H1 (cell line): ENCODE results near the gene CAPZA2. TPM values are rescaled to one million over a fixed set of nuclear protein-coding genes. Genes with fewer than 3 reads are reported as not detected.

Source experiments
- CTCF ChIA-PET: fragments of 300-600 bp; sonication (Branson Sonifier 250); formaldehyde crosslinking; loops from one replicate; lab custom pipeline; 2021; ENCODE audit not compliant: partially characterized antibody; lab: Charles Lee
- POLR2A ChIA-PET: fragments of 300-600 bp; sonication (Branson Sonifier 250); formaldehyde crosslinking; loops from one replicate; lab custom pipeline; 2021; ENCODE audit warnings: inconsistent platforms; ENCODE audit not compliant: partially characterized antibody; lab: Charles Lee
- DNase-seq, 2 experiments: peaks; one replicate each; pipeline versions ENCODE4 v3.0.0 to v3.0.0-alpha.2; 2010 to 2022; ENCODE audit warnings: low spot score in 2 of 2, low read depth in 1 of 2, mixed read lengths in 1 of 2
- FAIRE-seq: peaks from 2 replicates; lab custom pipeline; 2011; peaks lifted over from hg19 to GRCh38; lab: Jason Lieb, UNC
- H2AFZ ChIP-seq: 2 replicates; pipeline ENCODE4 v1.8.1; 2012; ENCODE audit warnings: low read length, inconsistent platforms
- H2AK5ac ChIP-seq: 2 replicates; pipeline ENCODE4 v1.6.1; 2013; ENCODE audit warnings: low read depth, low read length
- H2BK120ac ChIP-seq: replicated peaks from 2 replicates; pipeline ENCODE3; 2013; ENCODE audit warnings: low read depth, low read length, inconsistent platforms
- H2BK12ac ChIP-seq: 2 replicates; pipeline ENCODE4 v1.6.1; 2013; ENCODE audit warnings: low read depth, low read length
- H2BK15ac ChIP-seq: 2 replicates; pipeline ENCODE4 v1.6.1; 2013; ENCODE audit warnings: low read length
- H2BK20ac ChIP-seq: 2 replicates; pipeline ENCODE4 v1.6.1; 2013; ENCODE audit warnings: low read length
- H2BK5ac ChIP-seq: 2 replicates; pipeline ENCODE4 v1.6.1; 2013; ENCODE audit warnings: low read depth, low read length
- H3K14ac ChIP-seq: 2 replicates; pipeline ENCODE4 v1.6.1; 2013; ENCODE audit warnings: inconsistent platforms; ENCODE audit not compliant: insufficient read length
- H3K18ac ChIP-seq: 2 replicates; pipeline ENCODE4 v1.6.1; 2013; ENCODE audit warnings: low read length; ENCODE audit errors: extremely low read depth
- H3K23ac ChIP-seq: 2 replicates; pipeline ENCODE4 v1.6.1; 2013; ENCODE audit warnings: inconsistent platforms; ENCODE audit not compliant: insufficient read length
- H3K23me2 ChIP-seq: 2 replicates; pipeline ENCODE4 v1.6.1; 2013; ENCODE audit warnings: low read depth, low read length
- H3K27ac ChIP-seq: 2 replicates; pipeline ENCODE4 v1.6.1; 2011; ENCODE audit warnings: low read depth, low read length, inconsistent platforms
- H3K27me3 ChIP-seq, 4 experiments: replicated peaks in 1 of 4; 1 replicate in 1 of 4; 2 replicates in 3 of 4; pipeline versions ENCODE4 v1.6.1 to v1.8.1; 2011 to 2013; ENCODE audit warnings: low read length in 3 of 4, mild to moderate bottlenecking in 3 of 4, inconsistent platforms in 2 of 4, mixed read lengths in 2 of 4, moderate library complexity in 1 of 4; ENCODE audit not compliant: control insufficient read depth in 3 of 4, insufficient read depth in 3 of 4; ENCODE audit errors: extremely low read depth in 1 of 4
- H3K36me3 ChIP-seq, 4 experiments: 2 replicates each; pipeline versions ENCODE4 v1.6.1 to v1.8.1; 2011 to 2013; ENCODE audit warnings: mild to moderate bottlenecking in 4 of 4, low read length in 3 of 4, moderate library complexity in 2 of 4, control low read depth in 1 of 4, inconsistent platforms in 1 of 4; ENCODE audit not compliant: insufficient read depth in 4 of 4, control insufficient read depth in 2 of 4
- H3K4ac ChIP-seq: replicated peaks from 2 replicates; pipeline ENCODE3; 2013; ENCODE audit warnings: low read length, low read depth, mixed read lengths, inconsistent platforms; ENCODE audit not compliant: insufficient read length
- H3K4me1 ChIP-seq, 4 experiments: replicated peaks in 1 of 4; 1 replicate in 1 of 4; 2 replicates in 3 of 4; pipeline versions ENCODE4 v1.6.1 to v1.8.1; 2011 to 2013; ENCODE audit warnings: low read length in 3 of 4, inconsistent platforms in 2 of 4, mixed read lengths in 1 of 4; ENCODE audit not compliant: insufficient read depth in 4 of 4, control insufficient read depth in 3 of 4
- H3K4me2 ChIP-seq, 2 experiments: 2 replicates each; pipeline versions ENCODE4 v1.6.1 to v1.8.1; 2011 to 2013; ENCODE audit warnings: low read depth in 2 of 2, low read length in 2 of 2, control low read depth in 1 of 2, inconsistent platforms in 1 of 2, mild to moderate bottlenecking in 1 of 2; ENCODE audit not compliant: insufficient read depth in 1 of 2
- H3K4me3 ChIP-seq, 4 experiments: fragments of 200-600, 300-600 bp in 1 of 4; sonication (generic), shearing (Covaris generic), sonication (Bioruptor Twin) in 1 of 4; 2 replicates each; pipeline versions ENCODE4 v1.5.1 to v1.8.1; 2011 to 2016; ENCODE audit warnings: low read length in 4 of 4, low read depth in 3 of 4, control low read depth in 2 of 4, inconsistent platforms in 2 of 4, mild to moderate bottlenecking in 2 of 4, mixed read lengths in 1 of 4, moderate library complexity in 1 of 4; ENCODE audit not compliant: insufficient read depth in 2 of 4; ENCODE audit errors: extremely low read depth in 1 of 4
- H3K56ac ChIP-seq: replicated peaks from 2 replicates; pipeline ENCODE3; 2013; ENCODE audit warnings: low read depth, mild to moderate bottlenecking, mixed read lengths, low read length, inconsistent platforms; ENCODE audit not compliant: insufficient read length
- H3K79me1 ChIP-seq: 2 replicates; pipeline ENCODE4 v1.6.1; 2013; ENCODE audit warnings: low read depth, low read length, control low read depth
- H3K79me2 ChIP-seq, 2 experiments: 2 replicates each; pipeline versions ENCODE4 v1.6.1 to v1.8.1; 2012 to 2013; ENCODE audit warnings: low read length in 2 of 2, mild to moderate bottlenecking in 2 of 2, inconsistent platforms in 1 of 2; ENCODE audit not compliant: insufficient read depth in 2 of 2, control insufficient read depth in 1 of 2
- H3K9ac ChIP-seq, 4 experiments: replicated peaks in 1 of 4; 1 replicate in 1 of 4; 2 replicates in 3 of 4; pipeline versions ENCODE4 v1.6.1 to v1.8.1; 2011 to 2013; ENCODE audit warnings: low read depth in 3 of 4, low read length in 3 of 4, control low read depth in 2 of 4, mild to moderate bottlenecking in 2 of 4, moderate library complexity in 2 of 4, inconsistent platforms in 1 of 4; ENCODE audit errors: extremely low read depth in 1 of 4
- H3K9me3 ChIP-seq, 2 experiments: 2 replicates each; pipeline versions ENCODE4 v1.6.1 to v1.8.1; 2012 to 2013; ENCODE audit warnings: mild to moderate bottlenecking in 2 of 2, moderate library complexity in 2 of 2, control low read depth in 1 of 2, inconsistent platforms in 1 of 2, low read depth in 1 of 2, low read length in 1 of 2, mixed read lengths in 1 of 2; ENCODE audit not compliant: insufficient read depth in 2 of 2
- H4K20me1 ChIP-seq, 2 experiments: replicated peaks in 1 of 2; 2 replicates each; pipeline versions ENCODE3 to v1.8.1; 2011 to 2013; ENCODE audit warnings: inconsistent platforms in 2 of 2, low read length in 2 of 2, mild to moderate bottlenecking in 1 of 2; ENCODE audit not compliant: insufficient read depth in 2 of 2, control insufficient read depth in 1 of 2
- H4K5ac ChIP-seq: 2 replicates; pipeline ENCODE4 v1.6.1; 2013; ENCODE audit warnings: low read length, low read depth, mixed read lengths, inconsistent platforms; ENCODE audit not compliant: insufficient read length
- H4K8ac ChIP-seq: 2 replicates; pipeline ENCODE4 v1.8.0; 2013; ENCODE audit warnings: mild to moderate bottlenecking, moderate library complexity, low read length, inconsistent platforms; ENCODE audit not compliant: insufficient read depth; ENCODE audit errors: extremely low read depth
- H4K91ac ChIP-seq: replicated peaks from 2 replicates; pipeline ENCODE3; 2013; ENCODE audit warnings: low read length, mixed read lengths, inconsistent platforms; ENCODE audit not compliant: insufficient read length
- CHD2 ChIP-seq: IDR thresholded peaks from 2 replicates; pipeline ENCODE4 v1.6.1; 2012; ENCODE audit warnings: low read length, improper control_type of control experiment
- WGBS, 2 experiments: shearing (Covaris generic) in 1 of 2; methylation state at CpG; one replicate each; pipeline versions ENCODE4 v1.1.6 to v1.1.7; 2013 to 2015; ENCODE audit warnings: low lambda C conversion rate in 2 of 2, mixed read lengths in 2 of 2, inconsistent platforms in 1 of 2, low coverage in 1 of 2, missing lambda C conversion rate in 1 of 2; ENCODE audit not compliant: insufficient replicate concordance in 2 of 2, insufficient coverage in 1 of 2, insufficient read length in 1 of 2; ENCODE audit errors: extremely low coverage in 1 of 2, missing lambda C conversion rate in 1 of 2; 5-methylcytosine and 5-hydroxymethylcytosine counted together
- polyA plus RNA-seq, 7 experiments: library from polyadenylated mRNA; depleted of rRNA in 3 of 7; stranded (reverse) in 5 of 7; unstranded in 2 of 7; fragments of >200 nt in 5 of 7; fragments of 200-250 nt in 2 of 7; gene quantifications; 1 replicate in 5 of 7; 2 replicates in 1 of 7; 4 replicates in 1 of 7; pipeline versions ENCODE4 v1.2.1 to v1.2.3, GENCODE V29; 2011 to 2013; ENCODE audit warnings: missing spikeins in 2 of 7, mixed read lengths in 2 of 7
- total RNA-seq: library from RNA; stranded (reverse); fragmentation: NEBNext Ultra II Directional; extraction: Animal tissue kit (Norgen Biotek cat#: 25700); gene quantifications from 2 replicates; pipeline ENCODE4 v1.2.1, GENCODE V29; 2021
- TF ChIP-seq, protein P1 (sequence below), 3 experiments: IDR thresholded peaks; 1 replicate in 2 of 3; 2 replicates in 1 of 3; pipeline versions ENCODE4 v1.5.1 to v1.6.1; 2011; ENCODE audit warnings: low read length in 3 of 3, mild to moderate bottlenecking in 3 of 3, inconsistent platforms in 2 of 3, low read depth in 1 of 3, moderate library complexity in 1 of 3; ENCODE audit not compliant: insufficient read depth in 1 of 3; ENCODE audit errors: control extremely low read depth in 1 of 3

CAPZA2 gene
- total and polyA plus RNA-seq, 2 of the 8 experiments (the other 6 are each of a cell fraction or from before 2014, with no cell fraction given) = 33.2 to 145 TPM

GRCh38 chr7:116871061-116871700 is 8.8 kb downstream of the CAPZA2 start:
- Histone ChIP-seq H3K4me1 (no peaks in the 10 kb centered on the region), H3K36me3 (peaks cover 0 to 5% (median under 1%) of the 10 kb centered on the region in 4 experiments; a peak in 1 of 8 replicates), H3K56ac (no peak overlapping the region), H3K18ac (no peak overlapping the region), H4K20me1 (peaks cover 9 to 14% of the 10 kb centered on the region in 2 experiments), H3K4me2 (no peak overlapping the region), H3K4ac (no peak overlapping the region), H3K27ac (no peak overlapping the region), H4K91ac (no peak overlapping the region), H3K23me2 (no peaks in the 10 kb centered on the region), H3K9ac (no peak overlapping the region), H4K5ac (no peak overlapping the region), H2BK120ac (no peak overlapping the region), H3K79me2 (peaks cover 28 to 97% of the 10 kb centered on the region in 2 experiments), H2BK12ac (no peak overlapping the region), H2BK20ac (no peak overlapping the region), H3K4me3 (no peak overlapping the region), H2AK5ac (no peak overlapping the region), H3K79me1 (peaks cover 7% of the 10 kb centered on the region), H3K23ac (no peak overlapping the region), H4K8ac (no peak overlapping the region), H2BK5ac (no peak overlapping the region), H3K14ac (no peak overlapping the region), H2AFZ (no peak overlapping the region), H3K9me3 (no peaks in the 10 kb centered on the region), H2BK15ac (no peak overlapping the region), H3K27me3 (no peaks in the 10 kb centered on the region)
- FAIRE-seq = no peak
- DNase-seq = no peak
- 93% methylated on average over 6 of the region's 6 CpGs; no CpG with 5 or more reads in 1 of the 2 experiments for WGBS, 2 experiments
- ChIA-PET CTCF (interaction anchor here (1.0 to 1.5 kb wide), 2 partner anchors 15 to 85 kb away, joined by 3 to 5 read pairs; no protein-coding TSS in a partner anchor), POLR2A (interaction anchor here (2.5 kb wide), 1 partner anchor 10 kb away, joined by 7 read pairs; no protein-coding TSS in a partner anchor)
- TF ChIP-seq, protein P1, sequence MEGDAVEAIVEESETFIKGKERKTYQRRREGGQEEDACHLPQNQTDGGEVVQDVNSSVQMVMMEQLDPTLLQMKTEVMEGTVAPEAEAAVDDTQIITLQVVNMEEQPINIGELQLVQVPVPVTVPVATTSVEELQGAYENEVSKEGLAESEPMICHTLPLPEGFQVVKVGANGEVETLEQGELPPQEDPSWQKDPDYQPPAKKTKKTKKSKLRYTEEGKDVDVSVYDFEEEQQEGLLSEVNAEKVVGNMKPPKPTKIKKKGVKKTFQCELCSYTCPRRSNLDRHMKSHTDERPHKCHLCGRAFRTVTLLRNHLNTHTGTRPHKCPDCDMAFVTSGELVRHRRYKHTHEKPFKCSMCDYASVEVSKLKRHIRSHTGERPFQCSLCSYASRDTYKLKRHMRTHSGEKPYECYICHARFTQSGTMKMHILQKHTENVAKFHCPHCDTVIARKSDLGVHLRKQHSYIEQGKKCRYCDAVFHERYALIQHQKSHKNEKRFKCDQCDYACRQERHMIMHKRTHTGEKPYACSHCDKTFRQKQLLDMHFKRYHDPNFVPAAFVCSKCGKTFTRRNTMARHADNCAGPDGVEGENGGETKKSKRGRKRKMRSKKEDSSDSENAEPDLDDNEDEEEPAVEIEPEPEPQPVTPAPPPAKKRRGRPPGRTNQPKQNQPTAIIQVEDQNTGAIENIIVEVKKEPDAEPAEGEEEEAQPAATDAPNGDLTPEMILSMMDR (IDR thresholded peaks at IDR 0.05; ENCODE audit: control extremely low read depth in 1 of 3, insufficient read depth in 1 of 3, low read depth in 1 of 3, low read length in 3 of 3) = no peak
- TF ChIP-seq CHD2 = no peak
